Caco-2 (cell line): ENCODE measurements around the gene ATG9B. TPM values are rescaled to one million over a fixed set of nuclear protein-coding genes. Genes with fewer than 3 reads are reported as not detected.

Experiments used
- BruUV-seq: library from RNA; stranded (reverse); fragments of 400-500 nt; replicated peaks from 2 replicates; lab custom pipeline; 2021; lab: Mats Ljungman, UMichigan
- CTCF ChIA-PET: fragments of 300-600 bp; sonication (Branson Sonifier 250); formaldehyde crosslinking; loops from one replicate; lab custom pipeline; 2022; ENCODE audit warnings: antibody characterized with exemption; lab: Charles Lee
- POLR2A ChIA-PET: fragments of 300-600 bp; sonication (Branson Sonifier 250); formaldehyde crosslinking; loops from one replicate; lab custom pipeline; 2022; ENCODE audit warnings: antibody characterized with exemption; lab: Charles Lee
- DNase-seq, 2 experiments: peaks; one replicate each; pipeline versions ENCODE4 v3.0.0 to v3.0.0-alpha.2; 2020 to 2022
- H3K27me3 ChIP-seq: replicated peaks from 2 replicates; pipeline ENCODE4 v1.6.0; 2011; ENCODE audit warnings: low read length; ENCODE audit not compliant: control insufficient read depth, insufficient read depth
- H3K36me3 ChIP-seq: 2 replicates; pipeline ENCODE4 v1.5.1; 2011; ENCODE audit warnings: low read length; ENCODE audit not compliant: control insufficient read depth, insufficient read depth
- H3K4me1 ChIP-seq: fragments of 250-450 bp; sonication (Bioruptor Pico); 2 replicates; pipeline ENCODE4 v1.5.1; 2020; ENCODE audit warnings: mild to moderate bottlenecking
- H3K4me3 ChIP-seq: 2 replicates; pipeline ENCODE4 v1.5.1; 2011; ENCODE audit warnings: low read depth, mild to moderate bottlenecking, control low read depth, low read length
- H3K9me3 ChIP-seq: fragments of 250-450 bp; sonication (Bioruptor Pico); 2 replicates; pipeline ENCODE4 v1.5.1; 2020; ENCODE audit warnings: mild to moderate bottlenecking, moderate library complexity
- H3K27ac Mint-ChIP-seq: one replicate; pipeline ENCODE4 v1.8.0; 2022; ENCODE audit warnings: mixed read lengths; ENCODE audit not compliant: unreplicated experiment
- H3K27me3 Mint-ChIP-seq: one replicate; pipeline ENCODE4 v1.8.0; 2022; ENCODE audit warnings: mixed read lengths; ENCODE audit not compliant: insufficient read depth, unreplicated experiment
- H3K36me3 Mint-ChIP-seq: one replicate; pipeline ENCODE4 v1.8.0; 2022; ENCODE audit warnings: mild to moderate bottlenecking, mixed read lengths; ENCODE audit not compliant: insufficient read depth, unreplicated experiment
- H3K4me1 Mint-ChIP-seq: one replicate; pipeline ENCODE4 v1.8.0; 2022; ENCODE audit warnings: low read depth, mixed read lengths; ENCODE audit not compliant: unreplicated experiment
- H3K4me3 Mint-ChIP-seq: one replicate; pipeline ENCODE4 v1.8.0; 2022; ENCODE audit warnings: mild to moderate bottlenecking, moderate library complexity, mixed read lengths; ENCODE audit not compliant: unreplicated experiment
- H3K9me3 Mint-ChIP-seq: one replicate; pipeline ENCODE4 v1.8.0; 2022; ENCODE audit warnings: mixed read lengths; ENCODE audit not compliant: unreplicated experiment
- intact Hi-C: fragments of 100-400 bp; cut with micrococcal nuclease; formaldehyde crosslinking; loops from one replicate; pipeline ENCODE4 v1.10.0; 2022; ENCODE audit not compliant: unreplicated experiment
- total RNA-seq: library from RNA; stranded (reverse); gene quantifications from 2 replicates; pipeline ENCODE4 v1.2.3, GENCODE V29; 2022
- TF ChIP-seq, protein P1 (sequence below), 2 experiments: fragments of 200-600 bp in 1 of 2; IDR thresholded peaks; 1 replicate in 1 of 2; 2 replicates in 1 of 2; pipeline versions ENCODE4 v1.5.1 to v1.8.0; 2011 to 2022; ENCODE audit warnings: antibody characterized with exemption in 1 of 2, control low read depth in 1 of 2, inconsistent platforms in 1 of 2, low read depth in 1 of 2, low read length in 1 of 2, mild to moderate bottlenecking in 1 of 2, moderate library complexity in 1 of 2; ENCODE audit not compliant: insufficient read depth in 1 of 2, severe bottlenecking in 1 of 2, unreplicated experiment in 1 of 2

The ATG9B gene
- total RNA-seq, 1 experiment from 2014 or later, result 4.3 TPM

DNA sequence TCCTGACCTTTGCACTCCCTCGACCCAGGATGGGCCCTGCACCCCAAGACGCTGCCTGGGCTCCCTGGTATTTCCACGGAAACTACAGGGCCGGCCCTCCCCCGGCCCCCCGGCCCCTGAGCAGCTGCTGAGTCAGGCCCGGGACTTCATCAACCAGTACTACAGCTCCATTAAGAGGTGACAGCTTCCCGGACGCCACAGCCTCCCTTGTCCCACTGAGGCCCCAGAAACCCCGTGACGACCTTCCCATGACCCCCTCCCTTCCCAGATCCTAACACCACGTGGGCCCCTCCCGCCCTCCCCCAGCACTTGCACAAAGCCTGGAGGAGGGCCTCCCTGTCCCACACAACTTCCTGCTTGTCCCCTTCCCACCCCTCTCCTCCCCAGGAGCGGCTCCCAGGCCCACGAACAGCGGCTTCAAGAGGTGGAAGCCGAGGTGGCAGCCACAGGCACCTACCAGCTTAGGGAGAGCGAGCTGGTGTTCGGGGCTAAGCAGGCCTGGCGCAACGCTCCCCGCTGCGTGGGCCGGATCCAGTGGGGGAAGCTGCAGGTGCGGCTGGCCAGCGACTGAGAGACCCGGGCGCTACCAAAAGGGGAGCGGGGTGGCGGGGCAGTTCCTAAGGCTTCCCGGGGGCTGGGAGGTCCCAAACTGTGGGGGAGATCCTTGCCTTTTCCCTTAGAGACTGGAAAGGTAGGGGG lies 27.8 kb downstream of the ATG9B start:
- no peaks in the 10 kb centered on the region for H3K4me1 ChIP-seq
- no peaks in the 10 kb centered on the region; the same call in 1 of the 2 replicates for H3K9me3 ChIP-seq
- H3K27me3 ChIP-seq, result no peaks in the 10 kb centered on the region
- intact Hi-C loops, result no loop called here
- TF ChIP-seq, protein P1, sequence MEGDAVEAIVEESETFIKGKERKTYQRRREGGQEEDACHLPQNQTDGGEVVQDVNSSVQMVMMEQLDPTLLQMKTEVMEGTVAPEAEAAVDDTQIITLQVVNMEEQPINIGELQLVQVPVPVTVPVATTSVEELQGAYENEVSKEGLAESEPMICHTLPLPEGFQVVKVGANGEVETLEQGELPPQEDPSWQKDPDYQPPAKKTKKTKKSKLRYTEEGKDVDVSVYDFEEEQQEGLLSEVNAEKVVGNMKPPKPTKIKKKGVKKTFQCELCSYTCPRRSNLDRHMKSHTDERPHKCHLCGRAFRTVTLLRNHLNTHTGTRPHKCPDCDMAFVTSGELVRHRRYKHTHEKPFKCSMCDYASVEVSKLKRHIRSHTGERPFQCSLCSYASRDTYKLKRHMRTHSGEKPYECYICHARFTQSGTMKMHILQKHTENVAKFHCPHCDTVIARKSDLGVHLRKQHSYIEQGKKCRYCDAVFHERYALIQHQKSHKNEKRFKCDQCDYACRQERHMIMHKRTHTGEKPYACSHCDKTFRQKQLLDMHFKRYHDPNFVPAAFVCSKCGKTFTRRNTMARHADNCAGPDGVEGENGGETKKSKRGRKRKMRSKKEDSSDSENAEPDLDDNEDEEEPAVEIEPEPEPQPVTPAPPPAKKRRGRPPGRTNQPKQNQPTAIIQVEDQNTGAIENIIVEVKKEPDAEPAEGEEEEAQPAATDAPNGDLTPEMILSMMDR (IDR thresholded peaks at IDR 0.05; ENCODE audit: insufficient read depth in 1 of 2, low read depth in 1 of 2, low read length in 1 of 2, severe bottlenecking in 1 of 2, unreplicated experiment in 1 of 2), result no peak
- Mint-ChIP-seq H3K27ac (no peak overlapping the region), H3K27me3 (no peaks in the 10 kb centered on the region), H3K36me3 (no peaks in the 10 kb centered on the region), H3K4me1 (no peaks in the 10 kb centered on the region), H3K4me3 (no peak overlapping the region), H3K9me3 (peaks cover 1% of the 10 kb centered on the region)
- BruUV-seq, result no TSS peak
- CTCF ChIA-PET, result no interaction called here
- DNase-seq, result no peak
- POLR2A ChIA-PET, result no interaction called here
- no peak overlapping the region for H3K4me3 ChIP-seq
- no peaks in the 10 kb centered on the region for H3K36me3 ChIP-seq

DNA sequence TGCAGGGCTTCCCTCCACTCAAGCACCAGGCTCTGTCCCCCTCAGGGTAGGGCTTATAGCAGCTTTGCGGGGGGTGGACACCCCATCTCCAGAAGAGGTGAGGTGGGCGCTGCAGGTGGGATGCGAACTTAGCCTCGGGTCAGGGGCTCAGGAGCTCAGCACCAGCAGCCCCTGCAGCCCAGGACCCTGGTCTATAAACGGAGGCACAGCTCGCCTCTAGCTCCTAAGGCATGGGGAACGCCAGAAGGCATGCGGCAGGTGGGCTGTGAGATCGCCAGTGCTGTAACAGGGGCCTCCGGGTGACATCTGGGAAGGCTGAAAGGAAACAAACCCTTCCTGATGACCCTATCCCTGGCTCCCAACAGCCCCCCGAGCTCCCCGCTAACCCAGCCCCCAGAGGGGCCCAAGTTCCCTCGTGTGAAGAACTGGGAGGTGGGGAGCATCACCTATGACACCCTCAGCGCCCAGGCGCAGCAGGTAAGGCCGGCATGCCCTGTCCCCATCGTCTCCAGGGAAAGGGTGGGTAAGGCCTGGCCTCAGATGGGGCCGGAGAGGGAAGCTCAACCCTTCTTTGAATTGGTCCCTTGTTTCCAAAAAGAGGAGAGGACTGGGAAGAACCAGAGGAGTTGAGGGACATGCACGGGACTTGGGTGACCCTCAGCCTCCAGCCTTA lies 29.3 kb downstream of the ATG9B start:
- Mint-ChIP-seq H3K9me3 (peaks cover 17% of the 10 kb centered on the region), H3K4me3 (no peak overlapping the region), H3K27ac (no peak overlapping the region), H3K36me3 (no peaks in the 10 kb centered on the region), H3K27me3 (no peaks in the 10 kb centered on the region), H3K4me1 (no peaks in the 10 kb centered on the region)
- intact Hi-C loops, result no loop called here
- H3K4me1 ChIP-seq, result no peaks in the 10 kb centered on the region
- no peaks in the 10 kb centered on the region for H3K27me3 ChIP-seq
- no TSS peak for BruUV-seq
- ChIA-PET POLR2A (no interaction called here), CTCF (interaction anchor here (1.0 to 2.0 kb wide), 3 partner anchors 9 to 32 kb away, joined by 3 to 5 read pairs (median 3); no protein-coding TSS in a partner anchor)
- H3K36me3 ChIP-seq, result no peaks in the 10 kb centered on the region
- DNase-seq, result no peak
- TF ChIP-seq, protein P1 (IDR thresholded peaks at IDR 0.05; ENCODE audit: insufficient read depth in 1 of 2, low read depth in 1 of 2, low read length in 1 of 2, severe bottlenecking in 1 of 2, unreplicated experiment in 1 of 2), result no peak
- H3K4me3 ChIP-seq, result no peak overlapping the region
- peaks cover 12% of the 10 kb centered on the region for H3K9me3 ChIP-seq

DNA sequence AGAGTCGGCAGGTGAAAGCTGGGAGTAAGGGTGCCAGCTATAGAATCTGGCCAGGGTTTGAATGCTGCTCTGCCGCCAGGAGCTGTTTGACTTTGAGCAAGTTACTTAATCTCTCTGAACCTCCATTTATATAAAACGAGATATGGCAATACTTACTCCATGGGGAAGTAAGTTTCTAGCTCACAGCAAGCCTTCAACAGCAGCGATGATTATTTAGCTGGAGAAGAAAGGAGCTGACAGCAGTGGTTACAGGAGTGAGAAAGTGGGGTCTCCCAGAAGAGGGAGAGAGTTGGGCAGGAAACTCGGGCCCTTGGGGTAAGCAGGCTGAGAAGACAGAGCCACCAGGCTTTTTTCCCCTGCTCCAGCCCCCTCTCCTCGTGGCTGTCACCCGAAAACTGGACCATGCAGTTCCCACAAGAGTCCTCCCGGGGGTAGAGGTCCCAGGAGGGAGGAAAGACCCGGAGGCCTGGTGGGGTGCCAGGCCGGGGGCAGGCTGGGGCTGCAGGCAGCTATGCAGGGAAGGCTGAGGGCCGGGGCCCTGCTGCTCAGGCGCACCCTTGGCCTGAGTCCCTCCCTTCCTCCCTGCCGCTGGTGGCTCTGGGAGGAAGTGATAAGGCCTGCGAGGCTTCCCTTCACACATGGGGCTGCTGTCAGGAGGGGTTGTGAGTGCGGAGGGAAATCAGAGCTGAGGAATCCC lies 30.0 kb downstream of the ATG9B start:
- DNase-seq, result no peak
- Histone ChIP-seq H3K9me3 (peaks cover 14% of the 10 kb centered on the region), H3K4me3 (no peak overlapping the region), H3K27me3 (no peaks in the 10 kb centered on the region), H3K36me3 (no peaks in the 10 kb centered on the region), H3K4me1 (no peaks in the 10 kb centered on the region)
- Mint-ChIP-seq H3K36me3 (no peaks in the 10 kb centered on the region), H3K4me1 (no peaks in the 10 kb centered on the region), H3K27me3 (no peaks in the 10 kb centered on the region), H3K4me3 (no peak overlapping the region), H3K9me3 (peaks cover 19% of the 10 kb centered on the region), H3K27ac (no peak overlapping the region)
- POLR2A ChIA-PET, result no interaction called here
- TF ChIP-seq, protein P1 (IDR thresholded peaks at IDR 0.05; ENCODE audit: insufficient read depth in 1 of 2, low read depth in 1 of 2, low read length in 1 of 2, severe bottlenecking in 1 of 2, unreplicated experiment in 1 of 2), result no peak
- intact Hi-C loops, result no loop called here
- CTCF ChIA-PET, result interaction anchor here (1.0 to 2.0 kb wide), 3 partner anchors 8 to 31 kb away, joined by 3 to 5 read pairs (median 3); no protein-coding TSS in a partner anchor
- BruUV-seq, result no TSS peak
